Endothelial cell of umbilical vein (primary cell): ENCODE measurements around the gene RAB38. TPM values are rescaled to one million over a fixed set of nuclear protein-coding genes. Genes with fewer than 3 reads are reported as not detected.

Experiments used
- BruUV-seq: library from RNA; stranded (reverse); fragments of 400-500 nt; replicated peaks from 2 replicates; lab custom pipeline; 2021; lab: Mats Ljungman, UMichigan
- CTCF ChIA-PET: fragments of 300-600, 350-600 bp; sonication (Branson Sonifier 250); formaldehyde crosslinking; loops from one replicate; lab custom pipeline; 2021; ENCODE audit warnings: antibody characterized with exemption, inconsistent platforms; lab: Charles Lee
- POLR2A ChIA-PET: fragments of 300-600, 350-600 bp; sonication (Branson Sonifier 250); formaldehyde crosslinking; loops from one replicate; lab custom pipeline; 2021; ENCODE audit warnings: antibody characterized with exemption, inconsistent platforms; lab: Charles Lee
- DNase-seq: peaks from one replicate; pipeline ENCODE4 v3.0.0-alpha.2; 2011; ENCODE audit warnings: low read depth, low spot score
- FAIRE-seq: peaks from 2 replicates; lab custom pipeline; 2011; peaks lifted over from hg19 to GRCh38; lab: Jason Lieb, UNC
- H2AFZ ChIP-seq: 2 replicates; pipeline ENCODE4 v1.6.0; 2012; ENCODE audit warnings: low read depth, low read length, control low read depth, inconsistent platforms
- H3K27ac ChIP-seq: 2 replicates; pipeline ENCODE4 v1.5.1; 2011; ENCODE audit warnings: low read depth, mild to moderate bottlenecking, control low read depth, low read length, moderate library complexity; ENCODE audit not compliant: insufficient read depth
- H3K27me3 ChIP-seq, 2 experiments: 2 replicates each; pipeline versions ENCODE4 v1.6.0 to v1.6.1; 2011; ENCODE audit warnings: low read length in 2 of 2, mixed read lengths in 1 of 2; ENCODE audit not compliant: control insufficient read depth in 2 of 2, insufficient read depth in 2 of 2
- H3K36me3 ChIP-seq, 2 experiments: 2 replicates in 1 of 2; 3 replicates in 1 of 2; pipeline ENCODE4 v1.5.1; 2011; ENCODE audit warnings: low read length in 2 of 2, mild to moderate bottlenecking in 1 of 2, moderate library complexity in 1 of 2; ENCODE audit not compliant: control insufficient read depth in 2 of 2, insufficient read depth in 2 of 2; ENCODE audit errors: extremely low read depth in 1 of 2
- H3K4me1 ChIP-seq: 3 replicates; pipeline ENCODE4 v1.5.1; 2011; ENCODE audit warnings: mild to moderate bottlenecking, low read length; ENCODE audit not compliant: control insufficient read depth, insufficient read depth; ENCODE audit errors: extremely low read depth
- H3K4me2 ChIP-seq: 2 replicates; pipeline ENCODE4 v1.6.1; 2011; ENCODE audit warnings: low read length, control low read depth, mixed read lengths; ENCODE audit not compliant: insufficient read depth
- H3K4me3 ChIP-seq, 3 experiments: fragments of 200-600 bp in 1 of 3; sonication (generic), shearing (Covaris generic) in 1 of 3; replicated peaks in 1 of 3; 2 replicates each; pipeline ENCODE4 v1.5.1; 2011 to 2016; ENCODE audit warnings: control low read depth in 3 of 3, low read length in 3 of 3, mild to moderate bottlenecking in 2 of 3, inconsistent platforms in 1 of 3, low read depth in 1 of 3, moderate library complexity in 1 of 3; ENCODE audit not compliant: insufficient read depth in 1 of 3
- H3K79me2 ChIP-seq: 2 replicates; pipeline ENCODE4 v1.6.0; 2012; ENCODE audit warnings: low read length, inconsistent platforms; ENCODE audit not compliant: control insufficient read depth, insufficient read depth
- H3K9ac ChIP-seq: replicated peaks from 2 replicates; pipeline ENCODE3; 2011; ENCODE audit warnings: low read length, control low read depth; ENCODE audit not compliant: insufficient read depth; ENCODE audit errors: extremely low read depth
- H3K9me1 ChIP-seq: replicated peaks from 3 replicates; pipeline ENCODE4 v1.6.0; 2011; ENCODE audit warnings: mild to moderate bottlenecking, low read length; ENCODE audit not compliant: control insufficient read depth, insufficient read depth; ENCODE audit errors: extremely low read depth
- H3K9me3 ChIP-seq: replicated peaks from 2 replicates; pipeline ENCODE4 v1.5.1; 2012; ENCODE audit warnings: low read length, inconsistent platforms; ENCODE audit not compliant: control insufficient read depth, insufficient read depth
- H4K20me1 ChIP-seq: replicated peaks from 2 replicates; pipeline ENCODE3; 2011; ENCODE audit warnings: mild to moderate bottlenecking, low read length; ENCODE audit not compliant: control insufficient read depth, insufficient read depth; ENCODE audit errors: extremely low read depth
- EZH2 ChIP-seq: IDR thresholded peaks from 2 replicates; pipeline ENCODE4 v1.6.1; 2012; ENCODE audit warnings: borderline replicate concordance, low read depth, mild to moderate bottlenecking, moderate library complexity, low read length, inconsistent platforms; ENCODE audit not compliant: severe bottlenecking
- FOS ChIP-seq: IDR thresholded peaks from 2 replicates; pipeline ENCODE4 v1.6.1; 2011; ENCODE audit warnings: mild to moderate bottlenecking, low read length, moderate library complexity, borderline replicate concordance; ENCODE audit not compliant: insufficient read depth
- GATA2 ChIP-seq: IDR thresholded peaks from 2 replicates; pipeline ENCODE4 v1.7.0; 2011; ENCODE audit warnings: low read depth, mild to moderate bottlenecking, moderate library complexity, mixed read lengths, low read length; ENCODE audit not compliant: insufficient read length, insufficient read depth
- JUN ChIP-seq: IDR thresholded peaks from 2 replicates; pipeline ENCODE4 v1.6.1; 2011; ENCODE audit warnings: borderline replicate concordance, low read depth; ENCODE audit not compliant: insufficient read length, insufficient read depth
- MYC ChIP-seq: IDR thresholded peaks from one replicate; pipeline ENCODE4 v1.6.1; 2011; ENCODE audit warnings: mild to moderate bottlenecking, low read depth, low read length
- POLR2A ChIP-seq: IDR thresholded peaks from 2 replicates; pipeline ENCODE4 v1.6.1; 2012; ENCODE audit warnings: low read depth, mild to moderate bottlenecking, control low read depth, low read length
- POLR2AphosphoS5 ChIP-seq: IDR thresholded peaks from 2 replicates; pipeline ENCODE4 v1.6.1; 2012; ENCODE audit warnings: low read depth, mild to moderate bottlenecking, control low read depth, low read length, moderate library complexity; ENCODE audit not compliant: insufficient read depth
- dilution Hi-C: fragments of 300-500 bp; cut with MboI; formaldehyde crosslinking; loops from one replicate; pipeline ENCODE4 v1.15.0; 2019; ENCODE audit warnings: low sequenced_read_pairs; ENCODE audit not compliant: extremely low pct_ligation_motif_present
- intact Hi-C: fragments of 100-400 bp; cut with micrococcal nuclease; formaldehyde crosslinking; loops from one replicate; pipeline ENCODE4 v1.10.0; 2022
- polyA plus RNA-seq, 4 experiments: library from polyadenylated mRNA; depleted of rRNA in 3 of 4; stranded (reverse) in 3 of 4; unstranded in 1 of 4; fragments of >200 nt; gene quantifications; 2 replicates each; pipeline versions ENCODE4 v1.2.1 to v1.2.3, GENCODE V29; 2011 to 2012; ENCODE audit warnings: missing spikeins in 1 of 4
- total RNA-seq: library from RNA; stranded (reverse); gene quantifications from 2 replicates; pipeline ENCODE4 v1.2.3, GENCODE V29; 2021
- TF ChIP-seq, protein P1 (sequence below): IDR thresholded peaks from 2 replicates; pipeline ENCODE4 v1.6.1; 2011; ENCODE audit not compliant: insufficient read depth, insufficient read length
- TF ChIP-seq, protein P2 (sequence below), 2 donors: IDR thresholded peaks; 1 replicate in 1 of 2; 2 replicates in 1 of 2; pipeline ENCODE4 v1.5.1; 2011; ENCODE audit warnings: low read length in 2 of 2, mild to moderate bottlenecking in 2 of 2, moderate library complexity in 2 of 2, control low read depth in 1 of 2, inconsistent platforms in 1 of 2, low read depth in 1 of 2; ENCODE audit not compliant: insufficient read depth in 1 of 2; ENCODE audit errors: extremely low read depth in 1 of 2

The RAB38 gene
- total and polyA plus RNA-seq, 2 donors (not counting 3 experiments of a cell fraction or from before 2014, with no cell fraction given): 3.0 to 3.6 TPM

DNA sequence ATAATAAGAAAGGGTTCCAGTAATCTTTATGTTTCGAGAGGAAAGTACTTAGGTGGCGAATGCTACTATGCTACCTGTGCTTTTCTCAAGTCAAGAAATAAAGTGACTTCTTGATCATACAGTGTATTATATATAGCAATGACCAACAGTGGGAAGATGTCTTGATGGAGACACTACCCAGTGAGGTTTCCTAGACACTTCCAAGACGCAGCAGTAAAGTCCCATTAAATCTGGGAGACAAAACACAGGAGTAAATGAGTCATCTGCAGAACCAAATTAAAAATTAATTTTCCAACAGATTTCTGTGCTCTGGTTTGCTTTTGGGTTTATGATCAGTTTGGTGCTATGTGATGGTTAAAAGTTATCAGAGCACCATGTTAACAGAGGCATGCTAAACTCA lies 29.1 kb upstream of the RAB38 start:
- no peak overlapping the region for H3K4me2 ChIP-seq
- no peaks in the 10 kb centered on the region for H4K20me1 ChIP-seq
- dilution Hi-C loops: no loop called here
- H3K9me3 ChIP-seq: no peaks in the 10 kb centered on the region
- ChIA-PET CTCF (no interaction called here), POLR2A (no interaction called here)
- no peaks in the 10 kb centered on the region for H3K27me3 ChIP-seq
- TF ChIP-seq GATA2 (no peak), POLR2A (no peak), FOS (no peak), JUN (no peak), EZH2 (no peak), POLR2AphosphoS5 (no peak), MYC (no peak)
- TF ChIP-seq, protein P1, sequence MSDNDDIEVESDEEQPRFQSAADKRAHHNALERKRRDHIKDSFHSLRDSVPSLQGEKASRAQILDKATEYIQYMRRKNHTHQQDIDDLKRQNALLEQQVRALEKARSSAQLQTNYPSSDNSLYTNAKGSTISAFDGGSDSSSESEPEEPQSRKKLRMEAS: no peak
- TF ChIP-seq, protein P2, sequence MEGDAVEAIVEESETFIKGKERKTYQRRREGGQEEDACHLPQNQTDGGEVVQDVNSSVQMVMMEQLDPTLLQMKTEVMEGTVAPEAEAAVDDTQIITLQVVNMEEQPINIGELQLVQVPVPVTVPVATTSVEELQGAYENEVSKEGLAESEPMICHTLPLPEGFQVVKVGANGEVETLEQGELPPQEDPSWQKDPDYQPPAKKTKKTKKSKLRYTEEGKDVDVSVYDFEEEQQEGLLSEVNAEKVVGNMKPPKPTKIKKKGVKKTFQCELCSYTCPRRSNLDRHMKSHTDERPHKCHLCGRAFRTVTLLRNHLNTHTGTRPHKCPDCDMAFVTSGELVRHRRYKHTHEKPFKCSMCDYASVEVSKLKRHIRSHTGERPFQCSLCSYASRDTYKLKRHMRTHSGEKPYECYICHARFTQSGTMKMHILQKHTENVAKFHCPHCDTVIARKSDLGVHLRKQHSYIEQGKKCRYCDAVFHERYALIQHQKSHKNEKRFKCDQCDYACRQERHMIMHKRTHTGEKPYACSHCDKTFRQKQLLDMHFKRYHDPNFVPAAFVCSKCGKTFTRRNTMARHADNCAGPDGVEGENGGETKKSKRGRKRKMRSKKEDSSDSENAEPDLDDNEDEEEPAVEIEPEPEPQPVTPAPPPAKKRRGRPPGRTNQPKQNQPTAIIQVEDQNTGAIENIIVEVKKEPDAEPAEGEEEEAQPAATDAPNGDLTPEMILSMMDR (IDR thresholded peaks at IDR 0.05; ENCODE audit: extremely low read depth in 1 of 2, insufficient read depth in 1 of 2, low read depth in 1 of 2, low read length in 2 of 2): no peak
- H3K9ac ChIP-seq: no peak overlapping the region
- H3K9me1 ChIP-seq: no peaks in the 10 kb centered on the region
- BruUV-seq: no TSS peak
- intact Hi-C loops: no loop called here
- H3K4me1 ChIP-seq: no peaks in the 10 kb centered on the region
- no peaks in the 10 kb centered on the region for H3K36me3 ChIP-seq
- no peak overlapping the region for H2AFZ ChIP-seq
- no peak for FAIRE-seq
- DNase-seq: no peak
- H3K4me3 ChIP-seq: no peak overlapping the region
- H3K79me2 ChIP-seq: no peaks in the 10 kb centered on the region
- no peak overlapping the region for H3K27ac ChIP-seq
